ENCODE measurements around the gene JAKMIP1.

Gene JAKMIP1

GRCh38 chr4:6132716-6133115, 67.6 kb downstream of the JAKMIP1 start:
- Histone ChIP-seq H3K9me3 (ENCODE audit: control insufficient read depth, insufficient read depth, low read length) (no peaks in the 10 kb centered on the region), H3K27me3 (ENCODE audit: control insufficient read depth, low read length) (no peaks in the 10 kb centered on the region), H3K9me2 (replicated peaks; ENCODE audit: control insufficient read depth, low read length) (no peaks in the 10 kb centered on the region), H4K20me1 (ENCODE audit: control insufficient read depth, insufficient read depth, low read depth, low read length) (no peaks in the 10 kb centered on the region), H3K4me1 (ENCODE audit: control insufficient read depth, low read length) (no peaks in the 10 kb centered on the region), H3K4me3 (ENCODE audit: low read length) (no peak overlapping the region), H3K36me3 (ENCODE audit: control insufficient read depth, low read length) (no peaks in the 10 kb centered on the region), H3K79me2 (ENCODE audit: control insufficient read depth, low read length) (no peaks in the 10 kb centered on the region), H3K4me2 (ENCODE audit: low read length) (no peak overlapping the region), H3F3A (ENCODE audit: control insufficient read depth, insufficient read depth) (no peaks in the 10 kb centered on the region), H3K27ac (ENCODE audit: low read depth, low read length) (no peak overlapping the region)
- no peak for TF ChIP-seq CTCF (IDR thresholded peaks at IDR 0.05; ENCODE audit: low read depth, low read length, poor library complexity, severe bottlenecking)
- TF ChIP-seq EZH2phosphoT487 (IDR thresholded peaks at IDR 0.05; ENCODE audit: borderline replicate concordance, low read length) = no peak

GRCh38 chr4:6128221-6128850, 72.0 kb downstream of the JAKMIP1 start:
- H3K36me3 ChIP-seq (ENCODE audit: control insufficient read depth, low read length) = no peaks in the 10 kb centered on the region
- no peaks in the 10 kb centered on the region for H3K79me2 ChIP-seq (ENCODE audit: control insufficient read depth, low read length)
- H3K27ac ChIP-seq (ENCODE audit: low read depth, low read length) = no peak overlapping the region
- H3K4me3 ChIP-seq (ENCODE audit: low read length) = no peak overlapping the region
- H3F3A ChIP-seq (ENCODE audit: control insufficient read depth, insufficient read depth) = no peaks in the 10 kb centered on the region
- H3K4me2 ChIP-seq (ENCODE audit: low read length) = no peak overlapping the region
- H4K20me1 ChIP-seq (ENCODE audit: control insufficient read depth, insufficient read depth, low read depth, low read length) = no peaks in the 10 kb centered on the region
- H3K9me3 ChIP-seq (ENCODE audit: control insufficient read depth, insufficient read depth, low read length) = no peaks in the 10 kb centered on the region
- H3K27me3 ChIP-seq (ENCODE audit: control insufficient read depth, low read length) = no peaks in the 10 kb centered on the region
- H3K4me1 ChIP-seq (ENCODE audit: control insufficient read depth, low read length) = no peaks in the 10 kb centered on the region
- no peaks in the 10 kb centered on the region for H3K9me2 ChIP-seq (replicated peaks; ENCODE audit: control insufficient read depth, low read length)
- TF ChIP-seq CTCF (IDR thresholded peaks at IDR 0.05; ENCODE audit: low read depth, low read length, poor library complexity, severe bottlenecking) = no peak
- no peak for TF ChIP-seq EZH2phosphoT487 (IDR thresholded peaks at IDR 0.05; ENCODE audit: borderline replicate concordance, low read length)

GRCh38 chr4:6126971-6127745, 73.2 kb downstream of the JAKMIP1 start:
- no peak overlapping the region for H3K27ac ChIP-seq (ENCODE audit: low read depth, low read length)
- no peaks in the 10 kb centered on the region for H3K36me3 ChIP-seq (ENCODE audit: control insufficient read depth, low read length)
- TF ChIP-seq CTCF (IDR thresholded peaks at IDR 0.05; ENCODE audit: low read depth, low read length, poor library complexity, severe bottlenecking) (no peak), EZH2phosphoT487 (IDR thresholded peaks at IDR 0.05; ENCODE audit: borderline replicate concordance, low read length) (no peak)
- H3K4me1 ChIP-seq (ENCODE audit: control insufficient read depth, low read length) = no peaks in the 10 kb centered on the region
- no peaks in the 10 kb centered on the region for H3K9me2 ChIP-seq (replicated peaks; ENCODE audit: control insufficient read depth, low read length)
- H3K4me3 ChIP-seq (ENCODE audit: low read length) = no peak overlapping the region
- H3F3A ChIP-seq (ENCODE audit: control insufficient read depth, insufficient read depth) = no peaks in the 10 kb centered on the region
- H4K20me1 ChIP-seq (ENCODE audit: control insufficient read depth, insufficient read depth, low read depth, low read length) = no peaks in the 10 kb centered on the region
- no peaks in the 10 kb centered on the region for H3K27me3 ChIP-seq (ENCODE audit: control insufficient read depth, low read length)
- H3K79me2 ChIP-seq (ENCODE audit: control insufficient read depth, low read length) = no peaks in the 10 kb centered on the region
- H3K9me3 ChIP-seq (ENCODE audit: control insufficient read depth, insufficient read depth, low read length) = no peaks in the 10 kb centered on the region
- H3K4me2 ChIP-seq (ENCODE audit: low read length) = no peak overlapping the region
